Stimulated activated CD8-positive, alpha-beta memory T cell treated with anti-CD3 and anti-CD28 coated beads, Interleukin-15, amount 100 ng/mL, for 1 hour (primary cell): ENCODE measurements around the gene SPATA1.
A peak's percentile ranks its signal among the peaks of the same experiment; 100 is the strongest.
"Not testable (repeated sequence)": the region's sequence is repeated elsewhere in the genome, so short reads cannot be mapped to it uniquely, and the experiment has no call there.

Experiments used
- DNase-seq: peaks from one replicate; pipeline ENCODE4 v3.0.0-alpha.2; 2020; ENCODE audit warnings: low read depth

Gene SPATA1, protein sequence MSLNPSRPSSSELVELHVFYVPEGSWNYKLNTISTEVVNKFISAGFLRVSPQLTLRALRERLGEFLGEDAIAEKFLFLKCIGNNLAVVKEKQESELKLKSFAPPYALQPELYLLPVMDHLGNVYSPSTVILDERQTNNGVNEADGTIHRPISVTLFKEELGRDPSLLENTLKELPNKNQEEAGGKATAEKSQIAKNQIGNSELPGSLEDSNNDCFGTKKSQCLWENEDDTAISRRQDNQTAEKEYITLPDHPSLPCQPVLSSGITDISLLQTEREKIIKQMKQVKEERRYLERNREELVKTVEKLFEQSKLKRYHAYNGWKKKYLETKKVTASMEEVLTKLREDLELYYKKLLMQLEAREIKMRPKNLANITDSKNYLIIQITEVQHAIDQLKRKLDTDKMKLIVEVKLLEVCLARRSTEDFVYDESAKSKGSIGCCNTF

DNA sequence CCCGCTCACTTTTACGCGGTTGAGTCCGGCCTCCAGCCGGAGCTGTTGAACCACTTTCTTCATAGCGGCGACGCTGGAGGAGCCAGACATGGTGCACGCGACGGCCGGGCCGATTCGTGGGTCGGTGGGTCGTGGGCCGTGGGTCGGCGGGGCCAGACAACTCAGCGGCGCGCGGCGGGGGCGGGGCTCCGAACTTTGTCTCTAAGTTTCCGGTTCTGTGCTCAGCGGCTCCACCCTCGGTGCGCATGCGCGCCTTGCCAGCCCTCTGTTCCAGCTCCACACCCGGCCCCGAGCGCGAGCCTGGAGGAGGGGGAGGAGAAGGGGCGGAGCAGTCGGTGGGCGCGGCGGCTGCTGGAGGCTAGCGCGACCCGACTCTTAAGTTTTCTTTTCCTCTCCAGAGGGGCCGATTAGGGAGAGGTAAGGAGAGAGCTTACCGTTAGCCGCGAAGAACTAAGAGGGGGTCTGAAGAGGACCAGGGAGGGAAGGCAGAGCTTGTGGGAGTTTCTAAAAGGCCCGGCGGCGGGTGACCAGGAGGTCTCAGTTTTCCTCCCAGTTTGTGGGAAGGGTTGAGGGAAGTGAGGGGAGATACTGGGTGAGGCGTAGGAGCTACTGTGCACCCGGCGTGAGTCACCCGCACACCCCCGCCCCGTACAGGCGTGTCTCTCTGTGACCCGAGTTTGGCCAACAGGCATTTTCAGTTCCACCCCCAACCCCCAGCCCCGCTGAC is at the start of gene SPATA1, which contains the start of gene GNG5:
Gene SPATA1 (plus strand): TSS at position 385 of the 727 bp plus-strand sequence. CDS start 9,974 bp downstream, outside the sequence.
Gene GNG5 (minus strand): TSS at position 580 of the 727 bp plus-strand sequence. CDS start 490 bp downstream, at position 90.
- peak; percentile 94 for DNase-seq

DNA sequence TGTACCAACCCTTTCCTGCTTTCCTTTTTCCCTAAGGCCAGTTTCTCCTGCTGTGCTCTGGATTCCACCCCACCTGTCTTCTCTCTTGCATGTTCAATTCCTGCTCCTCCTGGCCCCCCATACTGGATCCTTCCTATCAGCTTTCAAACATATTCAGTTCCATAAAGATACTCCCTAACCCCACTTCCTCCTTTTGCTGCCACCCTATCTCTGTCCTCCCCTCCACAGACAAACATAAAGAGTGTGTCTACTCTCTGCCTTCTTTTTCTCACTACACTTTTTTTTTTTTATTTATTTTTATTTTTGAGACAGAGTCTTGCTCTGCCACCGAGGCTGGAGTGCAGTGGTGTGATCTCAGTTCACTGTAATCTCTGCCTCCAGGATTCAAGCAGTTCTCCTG is 44.1 kb upstream of the SPATA1 start:
- DNase-seq: no peak

DNA sequence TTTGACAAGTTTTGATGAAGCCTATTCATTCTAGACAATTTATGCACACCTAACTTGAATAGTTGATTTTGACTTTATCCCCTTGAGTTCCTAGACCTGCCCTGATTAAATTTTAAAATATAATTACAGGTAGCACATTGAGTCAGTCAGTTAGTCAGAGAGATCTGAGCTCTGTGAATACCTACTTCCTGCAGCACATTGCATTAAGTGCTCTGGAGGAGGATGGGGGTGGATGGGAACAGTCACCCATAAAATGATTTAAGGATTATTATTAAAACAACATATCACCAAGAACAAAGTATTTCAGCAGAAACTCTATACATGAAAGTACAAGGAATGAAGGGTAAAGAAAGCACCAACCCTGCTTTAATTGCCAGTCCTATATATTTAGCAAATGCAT is 38.9 kb upstream of the SPATA1 start:
- DNase-seq: no peak

DNA sequence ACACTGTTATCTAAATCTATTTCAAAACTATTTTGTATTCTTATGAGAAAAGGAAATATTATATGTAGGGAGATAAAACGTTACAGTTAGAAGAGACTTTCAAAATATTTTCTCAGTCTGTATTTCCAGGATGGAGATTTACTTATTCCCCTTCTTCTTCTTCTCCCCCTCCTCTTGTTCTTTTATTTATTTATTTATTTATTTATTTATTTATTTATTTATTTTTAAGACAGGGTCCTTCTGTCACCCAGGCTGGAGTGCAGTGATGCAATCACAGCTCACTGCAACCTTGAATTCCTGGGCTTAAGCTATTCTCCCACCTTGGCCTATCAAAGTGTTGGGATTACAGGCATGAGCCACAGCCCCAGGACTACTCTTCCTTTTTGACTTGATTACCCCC is 30.0 kb upstream of the SPATA1 start:
- DNase-seq: no peak

DNA sequence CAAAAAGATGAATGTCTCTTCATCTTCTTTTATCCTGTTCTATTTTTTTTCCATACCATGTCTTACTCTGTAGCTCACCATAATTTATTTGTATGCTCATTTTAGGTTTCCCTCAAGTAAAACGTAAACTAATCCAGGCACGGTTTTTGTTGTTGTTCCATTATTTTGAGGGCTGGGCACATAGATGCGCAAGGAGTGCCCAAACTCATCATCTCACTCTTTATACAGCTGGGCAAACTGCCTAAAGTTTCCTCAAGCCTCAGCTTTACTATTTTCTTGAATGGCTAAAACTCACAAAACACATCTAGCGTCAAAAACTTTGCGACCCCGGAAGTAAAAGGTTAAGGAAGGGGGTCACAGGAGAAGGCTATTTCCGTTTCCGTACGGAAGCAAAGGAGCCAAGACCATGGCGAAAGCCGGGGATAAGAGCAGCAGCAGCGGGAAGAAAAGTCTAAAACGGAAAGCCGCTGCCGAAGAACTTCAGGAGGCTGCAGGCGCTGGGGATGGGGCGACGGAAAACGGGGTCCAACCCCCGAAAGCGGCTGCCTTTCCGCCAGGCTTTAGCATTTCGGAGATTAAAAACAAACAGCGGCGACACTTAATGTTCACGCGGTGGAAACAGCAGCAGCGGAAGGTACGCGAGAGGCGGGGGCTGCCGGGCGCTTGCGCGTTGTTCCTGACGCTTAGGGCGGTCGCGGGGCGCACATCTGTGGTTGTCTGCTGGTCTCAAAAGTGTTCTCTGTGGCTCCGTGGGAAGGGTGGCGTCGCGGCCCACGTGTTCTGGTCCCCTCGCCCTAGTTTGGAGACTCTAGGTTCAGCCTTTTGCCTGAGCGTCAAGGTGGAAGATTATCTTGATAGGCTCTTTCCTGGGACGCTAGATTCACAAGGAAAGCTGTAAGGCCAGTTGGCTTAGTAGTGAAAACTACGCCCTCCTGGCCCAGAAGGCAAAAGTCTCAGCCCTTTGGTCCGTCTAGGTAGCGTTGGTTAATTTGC is 27.0 kb upstream of the SPATA1 start, which contains the start of gene RPF1:
Gene RPF1 (plus strand): TSS at position 391 of the 993 bp plus-strand sequence. CDS start 16 bp downstream, at position 407.
- DNase-seq: peak; percentile 49

DNA sequence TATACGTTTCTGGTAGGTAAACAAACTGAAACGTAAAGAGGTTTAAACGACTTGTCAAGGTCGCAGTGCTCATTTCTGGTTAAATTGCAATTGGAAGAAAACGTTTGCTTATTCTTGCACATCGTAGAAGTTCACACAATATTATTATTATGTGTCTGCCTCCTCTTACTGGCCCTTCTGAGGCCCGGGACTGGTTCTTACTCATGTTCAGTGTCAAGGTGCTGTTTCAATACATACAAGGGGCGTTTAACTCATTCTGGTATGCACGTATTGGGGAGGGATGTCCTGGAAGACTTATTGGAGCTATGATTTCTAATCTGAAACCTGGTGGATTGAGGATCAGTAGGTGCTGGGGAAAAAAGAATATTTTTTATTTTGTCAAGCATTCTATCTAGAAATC is 26.2 kb upstream of the SPATA1 start:
- DNase-seq: no peak

DNA sequence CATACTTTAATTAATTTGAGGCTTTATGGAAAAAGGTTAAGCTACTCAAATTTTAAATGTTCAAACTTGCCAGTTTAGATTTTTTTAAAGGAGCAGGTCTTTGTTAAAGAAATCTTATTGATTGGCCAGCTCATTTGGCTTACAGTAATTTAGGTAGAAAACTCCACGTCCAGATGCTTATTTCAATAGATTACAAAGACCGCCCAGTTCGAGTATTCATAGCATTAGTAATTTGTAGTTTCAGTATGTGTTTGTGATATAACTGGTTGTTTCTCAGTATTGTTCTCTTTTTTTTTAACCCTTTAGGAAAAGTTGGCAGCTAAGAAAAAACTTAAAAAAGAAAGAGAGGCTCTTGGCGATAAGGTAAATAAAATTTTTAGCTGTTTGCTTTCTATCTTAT is 25.5 kb upstream of the SPATA1 start:
- DNase-seq: no peak

DNA sequence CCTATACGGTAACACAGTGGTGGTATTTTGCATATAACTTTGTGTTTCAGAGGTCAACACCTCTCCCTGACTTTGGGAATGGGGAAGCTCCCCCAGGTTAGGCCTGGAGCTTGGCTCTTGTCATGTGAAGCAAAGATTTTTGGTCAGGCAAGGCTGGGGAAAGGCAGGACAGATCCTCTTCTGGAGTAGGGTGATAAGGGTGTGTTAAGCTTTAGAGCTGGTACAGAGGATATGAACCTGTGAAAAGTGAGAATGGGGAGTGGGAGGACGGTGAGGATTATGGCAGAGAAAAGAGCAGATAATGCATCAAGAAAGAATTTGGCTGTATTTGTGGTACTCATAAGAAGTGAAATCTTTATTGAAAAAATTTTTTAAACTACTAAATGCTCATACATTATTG is 24.9 kb upstream of the SPATA1 start:
- no peak for DNase-seq

DNA sequence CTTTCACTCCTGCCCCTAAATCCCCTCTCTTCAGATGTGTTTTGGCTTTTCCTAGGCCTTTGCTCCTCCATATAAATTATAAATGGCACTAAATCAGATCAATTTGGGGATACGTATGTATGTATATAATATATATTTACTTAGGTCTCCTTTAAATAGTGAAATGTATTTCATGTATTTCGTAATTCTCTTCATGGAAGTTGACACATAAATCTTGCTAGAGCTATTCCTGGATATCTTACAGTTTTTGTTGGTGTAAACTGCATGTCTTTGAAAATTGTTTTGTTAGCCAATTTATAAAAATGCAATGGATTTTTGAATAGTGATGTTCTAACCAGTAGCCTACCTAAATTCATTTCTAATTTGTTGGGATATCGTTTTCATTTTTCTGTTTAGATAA is 18.1 kb upstream of the SPATA1 start:
- DNase-seq: no peak

DNA sequence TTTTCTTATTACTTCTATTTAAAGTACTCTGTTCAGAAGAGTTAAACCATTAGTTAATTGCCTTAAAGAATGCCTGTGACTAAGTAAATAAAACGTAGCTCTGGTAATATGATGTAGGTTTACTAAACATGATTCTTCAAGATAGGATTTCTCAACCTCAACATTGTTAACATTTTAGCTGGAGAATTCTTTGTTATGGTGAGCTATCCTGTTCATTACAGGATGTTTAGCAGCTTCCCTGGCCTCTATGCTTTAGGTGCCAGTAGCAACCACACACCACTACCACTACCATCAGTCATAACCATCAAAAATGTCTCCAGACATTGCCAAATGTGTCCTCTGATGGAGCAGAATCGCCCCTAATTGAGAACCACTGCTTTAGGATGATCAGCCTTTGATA is 16.4 kb upstream of the SPATA1 start:
- no peak for DNase-seq

DNA sequence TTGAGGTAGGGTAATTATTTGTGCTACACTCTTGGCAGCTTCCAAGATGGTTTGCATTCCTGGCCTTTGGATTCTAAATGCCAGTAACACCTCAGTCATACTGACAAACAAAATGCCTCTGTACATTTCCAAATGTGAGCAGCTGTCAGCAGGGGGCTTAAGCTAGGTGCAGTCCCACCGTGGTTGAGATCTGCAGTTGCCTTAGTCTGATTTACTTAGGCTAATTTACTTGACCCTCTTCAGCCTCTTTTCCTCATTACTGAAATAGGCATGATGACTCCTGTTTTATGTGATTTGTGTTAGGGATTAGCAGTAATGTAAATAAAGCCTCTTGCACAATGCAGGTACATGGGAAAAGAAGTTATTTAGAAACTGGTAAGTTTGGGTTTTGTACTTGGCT is 13.5 kb upstream of the SPATA1 start:
- DNase-seq: no peak

DNA sequence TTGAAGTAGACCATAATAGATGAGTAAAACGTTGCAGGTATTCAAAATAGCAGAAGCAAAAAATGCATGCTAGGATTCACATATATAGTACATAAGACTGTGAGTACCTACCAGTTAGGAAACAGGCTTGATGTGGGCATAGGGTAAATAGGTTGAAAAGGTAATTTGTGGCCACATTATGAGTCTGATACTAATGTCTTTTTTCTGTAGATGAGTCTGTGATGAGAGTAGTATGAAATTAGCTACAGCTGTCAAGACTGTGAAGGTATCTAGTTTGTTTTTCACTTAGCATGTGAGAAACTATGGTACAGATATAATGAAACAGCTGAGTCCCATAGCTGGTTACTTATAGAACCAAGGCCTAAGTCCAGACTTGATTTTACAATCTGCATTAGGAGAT is 12.4 kb upstream of the SPATA1 start:
- DNase-seq: no peak

DNA sequence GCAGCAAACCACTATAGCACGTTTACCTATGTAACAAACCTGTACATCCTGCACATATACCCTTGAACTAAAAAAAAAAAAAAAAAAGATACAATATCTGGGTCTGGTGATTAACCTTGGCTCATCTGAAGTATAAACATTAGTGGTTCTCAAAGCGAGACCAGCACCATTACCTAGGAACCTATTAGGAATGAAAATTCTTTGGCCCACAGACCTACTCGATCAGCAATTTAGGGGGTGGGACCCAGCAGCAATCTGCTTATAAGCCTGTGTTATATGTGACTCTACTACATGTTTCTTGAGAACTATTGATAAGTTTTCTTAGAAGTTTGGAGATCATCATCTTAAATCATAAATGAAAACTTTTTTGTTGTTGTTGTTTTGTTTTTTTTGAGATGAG is 9.7 kb upstream of the SPATA1 start:
- DNase-seq: no peak

DNA sequence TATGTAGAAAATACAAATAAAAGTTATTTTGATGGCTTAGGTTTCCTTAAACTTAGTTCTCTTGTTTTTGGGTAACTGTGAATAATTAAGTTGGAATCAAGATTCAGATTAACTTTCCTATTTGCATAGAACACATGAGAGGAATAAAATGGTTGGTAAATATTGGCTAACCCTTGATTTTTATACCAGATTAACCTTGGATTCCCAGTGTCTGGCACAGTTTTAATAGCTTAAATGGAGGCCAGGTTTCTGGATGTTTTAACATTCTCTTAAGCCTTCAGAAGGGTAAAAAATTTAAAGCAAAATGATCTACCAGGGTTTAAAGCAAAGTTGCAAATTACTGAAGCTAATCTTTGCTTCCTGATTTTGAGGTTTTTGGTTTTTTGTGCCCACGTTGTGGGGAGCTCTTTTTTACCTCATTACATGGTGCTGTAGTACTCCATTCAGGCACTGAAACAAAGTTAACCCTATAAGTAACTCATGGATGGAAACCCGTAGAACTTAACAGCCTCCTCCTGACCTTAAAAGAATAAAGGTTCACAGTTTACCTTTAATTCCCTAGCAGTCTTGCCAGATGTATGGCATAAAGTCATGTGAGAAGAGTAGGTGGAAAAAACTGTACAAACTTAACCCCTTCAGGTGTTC is 8.4 kb upstream of the SPATA1 start:
- no peak for DNase-seq

DNA sequence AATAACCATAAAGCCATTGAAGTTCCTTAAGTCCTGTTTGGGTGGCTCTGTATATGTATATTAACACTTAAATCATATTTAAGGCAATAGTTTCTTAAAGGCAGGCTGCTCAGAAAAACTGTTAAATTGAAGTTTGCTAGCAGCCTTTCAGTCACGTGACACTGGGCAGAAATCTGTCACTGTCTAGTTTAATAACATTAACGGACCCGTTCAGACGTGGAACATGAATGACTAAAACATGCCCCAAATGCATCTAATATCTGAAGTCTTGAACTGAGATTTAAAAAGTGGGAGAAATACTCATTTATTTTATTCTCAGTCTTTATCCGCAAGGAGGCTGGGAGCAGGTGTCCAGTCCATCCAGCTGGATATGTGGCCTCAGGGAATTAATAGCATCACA is 3.3 kb upstream of the SPATA1 start:
- DNase-seq: no peak

DNA sequence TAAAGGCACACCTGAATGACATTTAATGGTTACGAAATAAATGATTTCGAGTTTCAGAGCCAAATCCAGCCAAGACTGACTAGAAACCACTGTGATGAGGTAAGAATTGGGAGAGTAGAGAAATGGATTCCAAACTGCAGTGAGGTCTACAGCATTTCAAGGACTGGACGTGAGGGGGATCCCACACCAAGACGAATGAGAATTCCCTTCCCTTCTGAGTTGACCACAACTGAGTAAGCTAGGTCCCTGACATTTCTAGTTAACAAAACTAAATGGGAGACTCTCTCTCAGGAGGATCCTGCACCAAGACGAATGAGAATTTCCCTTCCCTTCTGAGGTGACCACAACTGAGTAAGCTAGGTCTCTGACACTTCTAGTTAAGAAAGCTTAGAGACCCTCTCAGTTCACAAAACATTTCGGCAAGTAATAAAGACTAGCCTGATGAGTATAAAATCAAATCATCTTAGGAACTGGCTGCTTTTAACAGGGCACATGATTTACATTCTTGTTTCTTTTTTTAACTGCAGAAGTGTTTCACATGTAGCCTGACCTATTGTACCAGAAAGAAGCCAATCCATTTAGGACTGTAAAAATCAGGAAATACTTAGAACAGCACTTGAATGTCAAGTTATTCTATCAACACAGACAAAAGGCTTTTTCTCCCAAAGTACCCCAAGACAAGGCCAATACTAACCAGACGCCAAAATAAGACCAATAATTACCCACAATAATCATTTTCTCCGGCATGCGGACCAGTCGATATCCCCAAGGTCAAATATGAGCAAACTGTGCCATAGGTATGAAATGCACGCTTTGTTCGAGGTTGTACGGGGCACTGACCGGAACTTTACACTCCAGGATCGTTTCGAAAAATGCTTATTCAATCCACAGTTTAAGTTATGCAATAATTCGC is 1.4 kb upstream of the SPATA1 start:
- DNase-seq: no peak

DNA sequence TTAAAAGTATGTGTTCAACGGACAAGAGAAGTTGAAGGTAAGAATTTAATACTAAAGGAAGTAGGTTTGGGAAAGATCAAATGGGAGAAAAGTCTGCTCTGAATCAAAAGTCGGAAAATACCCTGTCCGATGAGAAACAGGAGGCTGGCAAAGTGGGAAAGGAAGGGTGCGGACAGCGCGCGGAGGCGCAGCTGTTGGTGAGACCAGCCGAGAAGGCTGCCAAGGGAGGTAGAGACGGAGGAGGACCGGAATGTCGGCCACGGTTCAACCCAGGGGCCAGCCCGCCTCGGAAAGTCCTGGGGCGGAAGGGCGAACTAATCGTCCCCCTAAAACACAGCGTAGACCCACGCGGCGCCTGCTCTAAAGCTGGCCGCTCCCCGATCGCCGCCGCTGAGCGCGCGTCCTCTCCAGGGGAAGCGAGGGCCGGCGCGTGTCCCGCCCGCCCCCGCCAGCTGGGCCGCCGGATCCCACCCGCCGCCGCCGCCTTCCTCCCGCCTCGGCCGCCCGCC is 639 bp upstream of the SPATA1 start:
- no peak for DNase-seq

DNA sequence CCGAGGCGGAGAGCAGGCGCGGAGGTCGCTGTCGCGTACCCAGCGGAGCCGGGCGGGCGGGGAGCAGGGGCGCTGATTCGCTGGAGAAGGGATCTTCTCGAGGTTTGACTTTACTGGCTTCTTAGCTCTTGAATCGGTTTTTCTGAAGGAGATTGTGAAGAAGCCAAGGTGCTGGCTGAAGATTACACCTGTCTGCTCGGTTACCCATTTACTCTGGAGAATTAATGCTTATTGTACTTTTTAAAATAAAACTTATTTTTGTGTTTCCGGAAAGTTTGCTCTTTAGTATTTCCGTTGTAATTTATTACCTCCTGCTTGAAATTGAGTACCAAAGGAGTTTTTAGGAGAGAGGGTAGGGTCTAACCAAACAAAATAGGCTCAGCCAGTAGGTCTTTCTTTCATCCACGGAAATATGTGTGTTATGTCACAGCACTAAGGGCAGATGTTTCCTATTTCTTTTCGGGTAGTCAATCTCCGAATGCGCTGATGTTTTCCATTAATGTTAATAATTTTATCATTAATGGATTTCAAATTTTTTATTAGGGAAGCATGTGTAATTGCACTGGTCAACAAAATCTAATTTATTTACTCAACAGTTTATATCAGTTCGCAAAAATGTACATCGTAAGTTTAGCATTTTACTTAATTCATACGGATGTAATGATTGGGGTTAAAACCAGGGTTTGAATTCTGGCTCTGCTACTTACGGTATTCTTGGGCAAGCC is 705 bp downstream of the SPATA1 start:
- no peak for DNase-seq

DNA sequence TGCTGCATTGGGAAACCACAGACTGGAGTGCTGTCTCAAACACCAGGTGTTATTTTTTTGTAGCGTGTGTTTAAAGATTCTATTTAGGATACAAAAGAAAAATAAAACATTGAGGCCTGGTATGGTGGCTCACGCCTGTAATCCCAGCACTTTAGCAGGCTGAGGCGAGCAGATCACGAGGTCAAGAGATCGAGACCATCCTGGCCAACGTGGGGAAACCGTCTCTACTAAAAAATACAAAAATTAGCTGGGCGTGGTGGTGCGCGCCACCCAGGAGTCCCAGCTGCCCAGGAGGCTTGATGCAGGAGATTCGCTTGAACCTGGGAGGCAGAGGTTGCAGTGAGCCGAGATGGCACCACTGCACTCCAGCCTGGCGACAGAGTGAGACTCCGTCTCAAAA is 1.7 kb downstream of the SPATA1 start:
- not testable (repeated sequence) for DNase-seq
